Choroid plexus epithelial cell (primary cell): ENCODE measurements around the gene C5orf63.

Experiments used
- DNase-seq: peaks from one replicate; pipeline ENCODE4 v3.0.0-alpha.2; 2010; ENCODE audit warnings: low read depth
- H3K4me3 ChIP-seq: 2 replicates; pipeline ENCODE4 v1.5.1; 2011; ENCODE audit warnings: low read depth, mild to moderate bottlenecking, control low read depth, low read length, moderate library complexity
- TF ChIP-seq, protein P1 (sequence below): conservative IDR thresholded peaks from 2 replicates; pipeline ENCODE4 v1.5.1; 2011; ENCODE audit warnings: low read depth, mild to moderate bottlenecking, control low read depth, inconsistent platforms, low read length, moderate library complexity

Gene C5orf63

DNA sequence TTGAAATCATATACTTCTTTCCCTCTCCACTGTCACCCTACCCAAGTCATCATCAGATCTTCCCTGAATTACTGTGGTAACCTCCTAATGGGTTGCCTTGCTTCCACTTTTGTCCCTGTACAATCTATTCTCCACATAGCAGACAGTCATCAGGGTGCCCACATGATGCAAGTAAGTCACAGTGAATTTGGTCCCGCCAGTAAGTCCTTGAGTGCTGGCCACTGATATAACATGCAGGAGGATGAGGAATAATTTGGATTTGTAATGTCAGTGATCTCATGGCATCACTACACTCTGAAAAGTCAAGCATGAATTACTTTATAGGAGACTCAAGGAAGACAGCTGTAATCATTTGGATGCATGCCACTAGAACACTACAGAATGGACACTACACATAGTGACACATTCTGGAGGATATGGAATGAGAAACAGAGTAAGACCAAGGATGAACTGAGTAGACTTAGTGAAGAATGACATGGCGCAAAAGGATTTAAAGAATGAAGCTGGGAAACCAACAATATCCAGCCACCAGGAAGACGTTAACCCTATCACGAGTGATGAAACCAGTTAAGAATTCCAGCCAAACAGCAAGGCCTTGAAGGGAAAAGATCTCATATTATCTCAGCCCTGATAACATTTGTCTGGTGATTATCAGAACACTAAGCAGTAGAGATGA lies 71.5 kb downstream of the C5orf63 start:
- TF ChIP-seq, protein P1, sequence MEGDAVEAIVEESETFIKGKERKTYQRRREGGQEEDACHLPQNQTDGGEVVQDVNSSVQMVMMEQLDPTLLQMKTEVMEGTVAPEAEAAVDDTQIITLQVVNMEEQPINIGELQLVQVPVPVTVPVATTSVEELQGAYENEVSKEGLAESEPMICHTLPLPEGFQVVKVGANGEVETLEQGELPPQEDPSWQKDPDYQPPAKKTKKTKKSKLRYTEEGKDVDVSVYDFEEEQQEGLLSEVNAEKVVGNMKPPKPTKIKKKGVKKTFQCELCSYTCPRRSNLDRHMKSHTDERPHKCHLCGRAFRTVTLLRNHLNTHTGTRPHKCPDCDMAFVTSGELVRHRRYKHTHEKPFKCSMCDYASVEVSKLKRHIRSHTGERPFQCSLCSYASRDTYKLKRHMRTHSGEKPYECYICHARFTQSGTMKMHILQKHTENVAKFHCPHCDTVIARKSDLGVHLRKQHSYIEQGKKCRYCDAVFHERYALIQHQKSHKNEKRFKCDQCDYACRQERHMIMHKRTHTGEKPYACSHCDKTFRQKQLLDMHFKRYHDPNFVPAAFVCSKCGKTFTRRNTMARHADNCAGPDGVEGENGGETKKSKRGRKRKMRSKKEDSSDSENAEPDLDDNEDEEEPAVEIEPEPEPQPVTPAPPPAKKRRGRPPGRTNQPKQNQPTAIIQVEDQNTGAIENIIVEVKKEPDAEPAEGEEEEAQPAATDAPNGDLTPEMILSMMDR, result no peak
- H3K4me3 ChIP-seq, result no peak overlapping the region
- peak; percentile 87 for DNase-seq
